GM12874 (cell line): ENCODE data around the gene HMGB3.

Source experiments
- CTCF ChIP-seq: IDR thresholded peaks from 2 replicates; pipeline ENCODE4 v1.5.1; 2011; ENCODE audit warnings: low read depth, mild to moderate bottlenecking, control low read depth, low read length, moderate library complexity; ENCODE audit not compliant: insufficient read depth

Gene HMGB3

GRCh38 chrX:151000861-151001331 lies 17.8 kb downstream of the HMGB3 start:
- TF ChIP-seq CTCF, result no peak

- no peak for TF ChIP-seq CTCF
Measured at GRCh38 chrX:151004085-151004484, 20.9 kb downstream of the HMGB3 start.

- no peak for TF ChIP-seq CTCF
Measured at GRCh38 chrX:151006410-151007109, 23.4 kb downstream of the HMGB3 start.

GRCh38 chrX:151009582-151009981 lies 26.4 kb downstream of the HMGB3 start:
- TF ChIP-seq CTCF, result no peak

- no peak for TF ChIP-seq CTCF
Measured at GRCh38 chrX:151013164-151013743, 30.1 kb downstream of the HMGB3 start.

GRCh38 chrX:151015684-151016083 lies 32.5 kb downstream of the HMGB3 start:
- no peak for TF ChIP-seq CTCF

- no peak for TF ChIP-seq CTCF
Measured at GRCh38 chrX:151019856-151020255, 36.7 kb downstream of the HMGB3 start.
